Esophagus squamous epithelium (tissue), 4 donors: ENCODE measurements around the gene DCLK3.

Experiments
- CTCF ChIP-seq, 6 experiments: fragments of 450-650 bp in 4 of 6; fragments of 200-600 bp in 2 of 6; sonication (generic) in 2 of 6; IDR thresholded peaks; one replicate each; pipeline ENCODE4 v1.5.1; 2016 to 2019; ENCODE audit warnings: antibody characterized with exemption in 6 of 6, mild to moderate bottlenecking in 4 of 6, moderate library complexity in 4 of 6
- POLR2A ChIP-seq, 4 donors: fragments of 450-650 bp; IDR thresholded peaks; one replicate each; pipeline ENCODE4 v1.6.1; 2017; ENCODE audit warnings: antibody characterized with exemption in 4 of 4, mild to moderate bottlenecking in 4 of 4, moderate library complexity in 3 of 4

- TF ChIP-seq CTCF (IDR thresholded peaks at IDR 0.05) (no peak), POLR2A (IDR thresholded peaks at IDR 0.05) (no peak)
Observed at GRCh38 chr3:36705015-36705414, 59.3 kb downstream of the DCLK3 start.
